GM21515 (cell line): ENCODE results near the gene GLP1R.
A peak's percentile ranks its signal among the peaks of the same experiment; 100 is the strongest.

Experiments used
- ATAC-seq: cut with Tn5 transposase; IDR thresholded peaks from one replicate; pipeline ENCODE4 v1.9.1; 2021; ENCODE audit not compliant: unreplicated experiment

Gene GLP1R

GRCh38 chr6:39048481-39049399, at the start of gene GLP1R:
GLP1R (plus strand) TSS chr6:39048781; CDS start chr6:39048841, 60 bp downstream.
- ATAC-seq: no peak

GRCh38 chr6:39003072-39003471, 45.5 kb upstream of the GLP1R start:
- no peak for ATAC-seq

GRCh38 chr6:39003492-39003891, 45.1 kb upstream of the GLP1R start:
- no peak for ATAC-seq

- no peak for ATAC-seq
Measured at GRCh38 chr6:39004801-39005200, 43.8 kb upstream of the GLP1R start.

GRCh38 chr6:39005774-39006173, 42.8 kb upstream of the GLP1R start:
- no peak for ATAC-seq

- ATAC-seq: no peak
Measured at GRCh38 chr6:39007575-39007974, 41.0 kb upstream of the GLP1R start.

- no peak for ATAC-seq
Measured at GRCh38 chr6:39008737-39009136, 39.8 kb upstream of the GLP1R start.

GRCh38 chr6:39009476-39009875, 39.1 kb upstream of the GLP1R start:
- ATAC-seq: no peak

- ATAC-seq: no peak
Measured at GRCh38 chr6:39016839-39017546, 31.6 kb upstream of the GLP1R start.

- ATAC-seq: no peak
Measured at GRCh38 chr6:39017547-39017880, 31.1 kb upstream of the GLP1R start.

- ATAC-seq: no peak
Measured at GRCh38 chr6:39018103-39018502, 30.5 kb upstream of the GLP1R start.

- no peak for ATAC-seq
Measured at GRCh38 chr6:39020136-39020535, 28.4 kb upstream of the GLP1R start.

- ATAC-seq: no peak
Measured at GRCh38 chr6:39021041-39021440, 27.5 kb upstream of the GLP1R start.

- no peak for ATAC-seq
Measured at GRCh38 chr6:39021779-39022178, 26.8 kb upstream of the GLP1R start.

GRCh38 chr6:39026175-39026574, 22.4 kb upstream of the GLP1R start:
- ATAC-seq: no peak

- ATAC-seq: peak; percentile 59
Measured at GRCh38 chr6:39029156-39030011, 19.2 kb upstream of the GLP1R start.

- no peak for ATAC-seq
Measured at GRCh38 chr6:39035681-39036080, 12.9 kb upstream of the GLP1R start.

GRCh38 chr6:39037082-39037508, 11.5 kb upstream of the GLP1R start:
- no peak for ATAC-seq

GRCh38 chr6:39037707-39038106, 10.9 kb upstream of the GLP1R start:
- no peak for ATAC-seq

GRCh38 chr6:39040080-39040673, 8.4 kb upstream of the GLP1R start:
- no peak for ATAC-seq

- ATAC-seq: no peak
Measured at GRCh38 chr6:39041072-39041471, 7.5 kb upstream of the GLP1R start.
